ENCODE data around the gene CYB5R2.

CYB5R2 gene

GRCh38 chr11:7690648-7691047 is 17.3 kb upstream of the CYB5R2 start:
- no peak for TF ChIP-seq TCF12 (IDR thresholded peaks at IDR 0.05; ENCODE audit: low read depth)
- TF ChIP-seq CREB1 (IDR thresholded peaks at IDR 0.05; ENCODE audit: low read depth), result no peak
- TF ChIP-seq ZBTB7A (IDR thresholded peaks at IDR 0.05; ENCODE audit: low read depth), result no peak
- TF ChIP-seq FOXM1 (IDR thresholded peaks at IDR 0.05; ENCODE audit: borderline replicate concordance, low read depth), result no peak
- no peak for TF ChIP-seq YY1 (IDR thresholded peaks at IDR 0.05; ENCODE audit: low read depth)
- no peak for TF ChIP-seq MAX (IDR thresholded peaks at IDR 0.05)
- TF ChIP-seq REST (IDR thresholded peaks at IDR 0.05; ENCODE audit: low read depth), result no peak
- TF ChIP-seq EP300 (IDR thresholded peaks at IDR 0.05; ENCODE audit: borderline replicate concordance), result no peak
- TF ChIP-seq TEAD4 (IDR thresholded peaks at IDR 0.05), result no peak
- no peak for TF ChIP-seq USF1 (IDR thresholded peaks at IDR 0.05)
- TF ChIP-seq CEBPB (IDR thresholded peaks at IDR 0.05), result no peak
- TF ChIP-seq TAF1 (IDR thresholded peaks at IDR 0.05; ENCODE audit: low read depth), result no peak
- TF ChIP-seq EGR1 (IDR thresholded peaks at IDR 0.05), result no peak
- no peak for TF ChIP-seq NFIC (IDR thresholded peaks at IDR 0.05)
- TF ChIP-seq RAD21 (IDR thresholded peaks at IDR 0.05; ENCODE audit: low read depth), result no peak

GRCh38 chr11:7689239-7689638 is 15.9 kb upstream of the CYB5R2 start:
- TF ChIP-seq USF1 (IDR thresholded peaks at IDR 0.05), result no peak
- no peak for TF ChIP-seq CEBPB (IDR thresholded peaks at IDR 0.05)
- no peak for TF ChIP-seq TCF12 (IDR thresholded peaks at IDR 0.05; ENCODE audit: low read depth)
- no peak for TF ChIP-seq YY1 (IDR thresholded peaks at IDR 0.05; ENCODE audit: low read depth)
- TF ChIP-seq EP300 (IDR thresholded peaks at IDR 0.05; ENCODE audit: borderline replicate concordance), result no peak
- TF ChIP-seq EGR1 (IDR thresholded peaks at IDR 0.05), result no peak
- no peak for TF ChIP-seq CREB1 (IDR thresholded peaks at IDR 0.05; ENCODE audit: low read depth)
- no peak for TF ChIP-seq TAF1 (IDR thresholded peaks at IDR 0.05; ENCODE audit: low read depth)
- TF ChIP-seq NFIC (IDR thresholded peaks at IDR 0.05), result no peak
- TF ChIP-seq RAD21 (IDR thresholded peaks at IDR 0.05; ENCODE audit: low read depth), result no peak
- no peak for TF ChIP-seq TEAD4 (IDR thresholded peaks at IDR 0.05)
- no peak for TF ChIP-seq REST (IDR thresholded peaks at IDR 0.05; ENCODE audit: low read depth)
- TF ChIP-seq FOXM1 (IDR thresholded peaks at IDR 0.05; ENCODE audit: borderline replicate concordance, low read depth), result no peak

GRCh38 chr11:7688238-7688826 is 15.0 kb upstream of the CYB5R2 start:
- TF ChIP-seq REST (IDR thresholded peaks at IDR 0.05; ENCODE audit: low read depth) (no peak), TEAD4 (IDR thresholded peaks at IDR 0.05) (no peak), EGR1 (IDR thresholded peaks at IDR 0.05) (no peak), USF1 (IDR thresholded peaks at IDR 0.05) (no peak), TCF12 (IDR thresholded peaks at IDR 0.05; ENCODE audit: low read depth) (no peak), RAD21 (IDR thresholded peaks at IDR 0.05; ENCODE audit: low read depth) (peak; percentile 59), YY1 (IDR thresholded peaks at IDR 0.05; ENCODE audit: low read depth) (no peak)

GRCh38 chr11:7687386-7687785 is 14.1 kb upstream of the CYB5R2 start:
- TF ChIP-seq ZBTB7A (IDR thresholded peaks at IDR 0.05; ENCODE audit: low read depth) (no peak), EP300 (IDR thresholded peaks at IDR 0.05; ENCODE audit: borderline replicate concordance) (no peak), NFIC (IDR thresholded peaks at IDR 0.05) (no peak), REST (IDR thresholded peaks at IDR 0.05; ENCODE audit: low read depth) (no peak), YY1 (IDR thresholded peaks at IDR 0.05; ENCODE audit: low read depth) (no peak), CREB1 (IDR thresholded peaks at IDR 0.05; ENCODE audit: low read depth) (no peak), EGR1 (IDR thresholded peaks at IDR 0.05) (no peak), FOXM1 (IDR thresholded peaks at IDR 0.05; ENCODE audit: borderline replicate concordance, low read depth) (no peak), TAF1 (IDR thresholded peaks at IDR 0.05; ENCODE audit: low read depth) (no peak), TCF12 (IDR thresholded peaks at IDR 0.05; ENCODE audit: low read depth) (no peak), CEBPB (IDR thresholded peaks at IDR 0.05) (no peak), USF1 (IDR thresholded peaks at IDR 0.05) (no peak), RAD21 (IDR thresholded peaks at IDR 0.05; ENCODE audit: low read depth) (no peak), MAX (IDR thresholded peaks at IDR 0.05) (no peak), TEAD4 (IDR thresholded peaks at IDR 0.05) (no peak)
